ENCODE measurements around the gene RPP25. TPM values are rescaled to one million over a fixed set of nuclear protein-coding genes. Genes with fewer than 3 reads are reported as not detected.

The RPP25 gene
- total and polyA plus RNA-seq, 2 of the 13 experiments (the other 11 are each of a cell fraction or from before 2014, with no cell fraction given): 0.05 to 0.11 TPM

DNA sequence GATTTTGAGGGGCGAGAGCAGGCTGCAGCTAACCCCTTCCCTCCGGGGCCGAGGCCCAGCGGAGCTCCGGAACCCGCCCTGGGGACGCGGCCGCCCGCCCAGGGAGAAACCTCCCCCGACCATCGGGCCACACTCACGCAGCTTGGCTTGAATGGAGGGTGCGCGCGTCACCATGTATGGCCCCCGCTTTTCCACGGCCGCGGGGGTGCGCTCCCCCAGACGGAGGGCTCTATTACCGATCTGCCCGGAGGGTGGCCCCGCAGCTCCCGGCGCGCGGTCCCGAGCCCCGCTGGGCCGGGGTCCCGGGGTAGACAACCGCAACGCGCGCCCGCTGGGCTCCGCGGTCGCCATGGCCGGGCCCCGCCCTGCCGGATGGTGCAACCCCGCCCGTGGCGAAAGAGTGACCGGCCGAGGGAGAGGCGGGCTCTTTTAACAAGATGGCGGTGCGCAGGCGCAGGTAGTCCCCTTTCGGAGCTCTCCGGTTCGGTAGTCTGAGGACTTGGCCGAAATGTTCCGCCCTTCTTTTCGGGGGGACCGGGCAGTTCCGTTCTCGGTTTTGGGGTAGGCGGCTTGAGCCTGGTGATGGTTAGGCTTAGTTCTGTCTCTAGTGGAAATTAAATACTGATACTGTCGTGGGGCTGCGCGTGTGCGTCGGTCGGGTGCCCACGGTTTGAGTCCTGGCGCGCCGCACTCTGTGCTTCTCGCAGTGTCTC is 50.0 kb downstream of the RPP25 start, which contains the start of gene FAM219B (continued):
- TF ChIP-seq SRF (IDR thresholded peaks at IDR 0.05; ENCODE audit: low read depth, low read length) (no peak), SMARCC2 (IDR thresholded peaks at IDR 0.05) (no peak), DBP (CRISPR knock-in tag; IDR thresholded peaks at IDR 0.05; ENCODE audit: not compliant biosample characterization) (no peak), RARG (CRISPR knock-in tag; IDR thresholded peaks at IDR 0.05; ENCODE audit: low read depth) (no peak), PHF20 (CRISPR knock-in tag; IDR thresholded peaks at IDR 0.05) (peak; percentile 55; the same call in 1 of the 2 replicates), IKZF1 (IDR thresholded peaks at IDR 0.05) (no peak), KDM5A (IDR thresholded peaks at IDR 0.05; ENCODE audit: borderline replicate concordance, low read length) (peak; percentile 68; the same call in 1 of the 2 replicates), ZNF878 (CRISPR knock-in tag; IDR thresholded peaks at IDR 0.05) (0 out of 2 replicates have a peak, but pooled peaks have one; percentile 36), ZNF788 (CRISPR knock-in tag; IDR thresholded peaks at IDR 0.05; ENCODE audit: borderline replicate concordance) (no peak; the same call in 1 of the 2 replicates), ZNF552 (CRISPR knock-in tag; IDR thresholded peaks at IDR 0.05; ENCODE audit: borderline replicate concordance) (0 out of 2 replicates have a peak, but pooled peaks have one; percentile 39), ZNF678 (CRISPR knock-in tag; IDR thresholded peaks at IDR 0.05) (no peak), ZSCAN21 (CRISPR knock-in tag; IDR thresholded peaks at IDR 0.05; ENCODE audit: borderline replicate concordance) (0 out of 2 replicates have a peak, but pooled peaks have one; percentile 68), ZFAT (CRISPR knock-in tag; conservative IDR thresholded peaks at IDR 0.05) (no peak), BRCA1 (CRISPR knock-in tag; IDR thresholded peaks at IDR 0.05) (no peak), THAP7 (CRISPR knock-in tag; IDR thresholded peaks at IDR 0.05) (no peak)
- TF ChIP-seq, protein P1, sequence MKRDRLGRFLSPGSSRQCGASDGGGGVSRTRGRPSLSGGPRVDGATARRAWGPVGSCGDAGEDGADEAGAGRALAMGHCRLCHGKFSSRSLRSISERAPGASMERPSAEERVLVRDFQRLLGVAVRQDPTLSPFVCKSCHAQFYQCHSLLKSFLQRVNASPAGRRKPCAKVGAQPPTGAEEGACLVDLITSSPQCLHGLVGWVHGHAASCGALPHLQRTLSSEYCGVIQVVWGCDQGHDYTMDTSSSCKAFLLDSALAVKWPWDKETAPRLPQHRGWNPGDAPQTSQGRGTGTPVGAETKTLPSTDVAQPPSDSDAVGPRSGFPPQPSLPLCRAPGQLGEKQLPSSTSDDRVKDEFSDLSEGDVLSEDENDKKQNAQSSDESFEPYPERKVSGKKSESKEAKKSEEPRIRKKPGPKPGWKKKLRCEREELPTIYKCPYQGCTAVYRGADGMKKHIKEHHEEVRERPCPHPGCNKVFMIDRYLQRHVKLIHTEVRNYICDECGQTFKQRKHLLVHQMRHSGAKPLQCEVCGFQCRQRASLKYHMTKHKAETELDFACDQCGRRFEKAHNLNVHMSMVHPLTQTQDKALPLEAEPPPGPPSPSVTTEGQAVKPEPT (CRISPR knock-in tag; IDR thresholded peaks at IDR 0.05; ENCODE audit: low read depth): 0 out of 2 replicates have a peak, but pooled peaks have one; percentile 7
- TF ChIP-seq, protein P2, sequence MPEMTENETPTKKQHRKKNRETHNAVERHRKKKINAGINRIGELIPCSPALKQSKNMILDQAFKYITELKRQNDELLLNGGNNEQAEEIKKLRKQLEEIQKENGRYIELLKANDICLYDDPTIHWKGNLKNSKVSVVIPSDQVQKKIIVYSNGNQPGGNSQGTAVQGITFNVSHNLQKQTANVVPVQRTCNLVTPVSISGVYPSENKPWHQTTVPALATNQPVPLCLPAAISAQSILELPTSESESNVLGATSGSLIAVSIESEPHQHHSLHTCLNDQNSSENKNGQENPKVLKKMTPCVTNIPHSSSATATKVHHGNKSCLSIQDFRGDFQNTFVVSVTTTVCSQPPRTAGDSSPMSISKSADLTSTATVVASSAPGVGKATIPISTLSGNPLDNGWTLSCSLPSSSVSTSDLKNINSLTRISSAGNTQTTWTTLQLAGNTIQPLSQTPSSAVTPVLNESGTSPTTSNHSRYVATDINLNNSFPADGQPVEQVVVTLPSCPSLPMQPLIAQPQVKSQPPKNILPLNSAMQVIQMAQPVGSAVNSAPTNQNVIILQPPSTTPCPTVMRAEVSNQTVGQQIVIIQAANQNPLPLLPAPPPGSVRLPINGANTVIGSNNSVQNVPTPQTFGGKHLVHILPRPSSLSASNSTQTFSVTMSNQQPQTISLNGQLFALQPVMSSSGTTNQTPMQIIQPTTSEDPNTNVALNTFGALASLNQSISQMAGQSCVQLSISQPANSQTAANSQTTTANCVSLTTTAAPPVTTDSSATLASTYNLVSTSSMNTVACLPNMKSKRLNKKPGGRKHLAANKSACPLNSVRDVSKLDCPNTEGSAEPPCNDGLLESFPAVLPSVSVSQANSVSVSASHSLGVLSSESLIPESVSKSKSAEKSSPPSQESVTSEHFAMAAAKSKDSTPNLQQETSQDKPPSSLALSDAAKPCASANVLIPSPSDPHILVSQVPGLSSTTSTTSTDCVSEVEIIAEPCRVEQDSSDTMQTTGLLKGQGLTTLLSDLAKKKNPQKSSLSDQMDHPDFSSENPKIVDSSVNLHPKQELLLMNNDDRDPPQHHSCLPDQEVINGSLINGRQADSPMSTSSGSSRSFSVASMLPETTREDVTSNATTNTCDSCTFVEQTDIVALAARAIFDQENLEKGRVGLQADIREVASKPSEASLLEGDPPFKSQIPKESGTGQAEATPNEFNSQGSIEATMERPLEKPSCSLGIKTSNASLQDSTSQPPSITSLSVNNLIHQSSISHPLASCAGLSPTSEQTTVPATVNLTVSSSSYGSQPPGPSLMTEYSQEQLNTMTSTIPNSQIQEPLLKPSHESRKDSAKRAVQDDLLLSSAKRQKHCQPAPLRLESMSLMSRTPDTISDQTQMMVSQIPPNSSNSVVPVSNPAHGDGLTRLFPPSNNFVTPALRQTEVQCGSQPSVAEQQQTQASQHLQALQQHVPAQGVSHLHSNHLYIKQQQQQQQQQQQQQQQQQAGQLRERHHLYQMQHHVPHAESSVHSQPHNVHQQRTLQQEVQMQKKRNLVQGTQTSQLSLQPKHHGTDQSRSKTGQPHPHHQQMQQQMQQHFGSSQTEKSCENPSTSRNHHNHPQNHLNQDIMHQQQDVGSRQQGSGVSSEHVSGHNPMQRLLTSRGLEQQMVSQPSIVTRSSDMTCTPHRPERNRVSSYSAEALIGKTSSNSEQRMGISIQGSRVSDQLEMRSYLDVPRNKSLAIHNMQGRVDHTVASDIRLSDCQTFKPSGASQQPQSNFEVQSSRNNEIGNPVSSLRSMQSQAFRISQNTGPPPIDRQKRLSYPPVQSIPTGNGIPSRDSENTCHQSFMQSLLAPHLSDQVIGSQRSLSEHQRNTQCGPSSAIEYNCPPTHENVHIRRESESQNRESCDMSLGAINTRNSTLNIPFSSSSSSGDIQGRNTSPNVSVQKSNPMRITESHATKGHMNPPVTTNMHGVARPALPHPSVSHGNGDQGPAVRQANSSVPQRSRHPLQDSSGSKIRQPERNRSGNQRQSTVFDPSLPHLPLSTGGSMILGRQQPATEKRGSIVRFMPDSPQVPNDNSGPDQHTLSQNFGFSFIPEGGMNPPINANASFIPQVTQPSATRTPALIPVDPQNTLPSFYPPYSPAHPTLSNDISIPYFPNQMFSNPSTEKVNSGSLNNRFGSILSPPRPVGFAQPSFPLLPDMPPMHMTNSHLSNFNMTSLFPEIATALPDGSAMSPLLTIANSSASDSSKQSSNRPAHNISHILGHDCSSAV (CRISPR knock-in tag; IDR thresholded peaks at IDR 0.05; ENCODE audit: borderline replicate concordance): no peak

All from HepG2 (cell line).